Endometrial microvascular endothelial cells (primary cell): ENCODE results near the gene FBLIM1. TPM values are rescaled to one million over a fixed set of nuclear protein-coding genes. Genes with fewer than 3 reads are reported as not detected.

ENCODE experiments used
- in situ Hi-C: cut with HindIII; loops from 2 replicates; pipeline ENCODE4 v1.10.0; 2017; ENCODE audit warnings: low sequenced_read_pairs, low pct_unique_long_range_greater_than_20kb; ENCODE audit errors: inconsistent ontology term
- total RNA-seq: library from RNA; depleted of rRNA; stranded (reverse); fragments of >200 nt; gene quantifications from one replicate; pipeline ENCODE4 v1.2.3, GENCODE V29; 2015; ENCODE audit errors: inconsistent ontology term

The FBLIM1 gene
- total RNA-seq, 1 donor from 2014 or later: 268 TPM

DNA sequence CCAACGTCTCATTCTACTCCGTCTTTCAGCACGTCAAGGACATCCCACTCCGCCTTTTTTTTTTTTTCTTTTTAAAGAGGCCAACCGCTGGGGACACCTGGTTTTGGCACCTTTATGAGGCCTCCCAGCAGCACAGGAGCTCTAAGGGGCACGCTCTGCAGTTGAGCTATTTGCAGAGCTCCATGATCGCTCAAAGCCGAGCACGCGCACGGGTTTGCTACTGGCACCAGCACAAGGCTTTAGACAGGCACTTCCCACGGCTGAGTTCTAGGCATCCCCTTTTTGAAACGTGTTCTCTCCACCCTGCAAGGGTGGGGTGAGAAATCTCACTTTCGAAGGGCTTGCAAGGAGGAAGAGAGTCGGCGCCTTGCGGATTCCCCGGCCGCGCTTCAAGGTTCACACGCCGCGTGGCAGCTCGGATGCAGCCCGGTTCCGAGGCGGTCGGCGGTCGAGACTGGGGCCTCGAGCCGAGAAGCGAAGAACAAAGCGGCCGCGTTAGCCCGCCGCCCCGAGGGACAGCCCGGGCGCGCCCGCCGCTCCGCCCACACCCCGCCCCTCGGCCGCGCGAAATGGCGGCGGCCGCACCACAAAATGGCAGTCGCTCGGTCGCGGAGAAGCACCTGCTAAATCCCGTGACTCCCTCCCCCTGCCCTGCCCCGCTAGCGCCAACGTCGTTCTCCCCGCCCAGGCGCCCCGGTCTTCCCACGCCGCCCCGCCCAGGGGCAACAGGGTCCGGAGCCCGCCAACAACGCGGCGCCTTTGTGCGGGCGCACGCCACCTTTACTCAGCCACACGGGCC is 76.0 kb downstream of the FBLIM1 start:
- in situ Hi-C loops: no loop called here

DNA sequence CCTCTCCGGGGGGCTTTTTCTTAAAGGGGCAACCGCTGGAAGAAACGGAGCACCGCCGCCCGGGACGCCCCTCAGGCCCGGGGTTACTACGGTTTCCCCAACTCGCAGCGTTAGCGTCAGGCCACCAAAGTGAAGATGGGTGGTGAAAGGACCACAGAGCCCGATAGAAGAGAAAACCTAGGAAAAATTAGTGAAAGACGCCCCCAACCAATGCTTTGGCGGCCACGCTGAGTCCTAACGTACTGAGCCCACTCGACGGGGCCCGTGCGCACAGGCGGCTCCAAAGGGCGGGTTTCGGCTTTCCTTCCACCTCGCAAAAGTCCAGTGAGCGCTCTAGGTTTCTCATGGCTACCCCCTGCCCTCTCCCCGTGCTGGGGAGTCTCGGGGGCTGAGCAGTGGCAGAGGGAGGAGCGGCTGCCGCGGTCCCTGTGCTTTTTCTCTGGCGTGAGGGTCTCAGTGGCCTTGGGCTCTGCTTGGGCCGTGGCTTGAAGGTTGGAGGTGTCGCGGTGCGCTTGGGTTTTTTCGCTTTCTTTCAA is 76.7 kb downstream of the FBLIM1 start:
- in situ Hi-C loops: no loop called here

DNA sequence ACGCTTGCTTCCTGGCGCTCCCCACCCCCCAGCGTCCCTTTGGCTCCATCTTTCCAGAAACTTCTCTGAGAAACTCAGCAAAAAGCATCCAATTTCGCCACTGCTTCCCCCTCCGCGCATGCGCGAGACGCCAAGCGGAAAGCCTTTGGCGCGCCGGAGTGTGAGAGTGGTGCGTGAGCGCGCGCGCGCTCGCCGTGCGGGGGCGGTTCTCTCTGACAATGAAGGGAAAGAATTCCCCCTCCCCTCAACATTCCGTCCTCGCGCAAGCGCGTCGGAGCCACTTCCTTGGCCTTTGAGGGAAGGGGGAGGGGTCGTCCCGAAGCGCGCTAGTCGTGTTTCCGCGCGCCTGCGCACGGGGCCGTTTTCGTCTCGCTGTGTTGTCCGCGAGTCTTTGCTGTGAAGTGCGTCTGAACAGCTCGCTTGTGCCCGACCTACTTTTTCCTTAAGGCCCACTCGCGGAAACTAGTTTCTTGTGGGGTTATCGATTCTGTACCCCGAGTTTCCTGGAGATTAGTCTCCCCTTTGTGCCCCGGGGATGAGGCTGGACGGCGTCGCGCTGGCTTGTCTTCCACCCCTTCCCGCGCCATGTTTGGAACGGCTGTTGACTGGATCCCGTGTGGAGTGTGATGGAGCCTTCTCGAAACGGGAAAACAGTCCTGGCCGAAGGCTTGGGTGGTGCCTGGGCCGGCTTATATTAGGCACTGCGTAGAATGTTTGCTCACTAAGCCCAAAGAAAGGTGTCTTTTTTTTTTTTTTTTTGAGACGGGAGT is 77.3 kb downstream of the FBLIM1 start:
- in situ Hi-C loops: no loop called here

Other genes starting within 250 kb of the FBLIM1 start
- gene CASP9, start 234.6 kb upstream of the FBLIM1 start, total RNA-seq: 14.8 TPM
- gene DNAJC16, start 231.9 kb upstream of the FBLIM1 start, total RNA-seq: 26.4 TPM
- gene AGMAT, start 173.7 kb upstream of the FBLIM1 start, total RNA-seq: 2.6 TPM
- gene DDI2, start 141.3 kb upstream of the FBLIM1 start, total RNA-seq: 5.8 TPM
- 42.1 TPM for gene PLEKHM2, start 74.5 kb upstream of the FBLIM1 start, total RNA-seq
- gene SLC25A34, start 22.5 kb upstream of the FBLIM1 start, total RNA-seq: 0.09 TPM
- not detected for gene TMEM82, start 16.3 kb upstream of the FBLIM1 start, total RNA-seq
- 2.5 TPM for gene UQCRHL, start 48.9 kb downstream of the FBLIM1 start, total RNA-seq
- 16.5 TPM for gene SPEN, start 88.9 kb downstream of the FBLIM1 start, total RNA-seq
- 26.5 TPM for gene ZBTB17, start 217.3 kb downstream of the FBLIM1 start, total RNA-seq
- not detected for gene SRARP, start 245.4 kb downstream of the FBLIM1 start, total RNA-seq